Endothelial cell of umbilical vein (primary cell): ENCODE results near the gene ID2. TPM values are rescaled to one million over a fixed set of nuclear protein-coding genes. Genes with fewer than 3 reads are reported as not detected.

Experiments used
- BruUV-seq: library from RNA; stranded (reverse); fragments of 400-500 nt; replicated peaks from 2 replicates; lab custom pipeline; 2021; lab: Mats Ljungman, UMichigan
- CTCF ChIA-PET: fragments of 300-600, 350-600 bp; sonication (Branson Sonifier 250); formaldehyde crosslinking; loops from one replicate; lab custom pipeline; 2021; ENCODE audit warnings: antibody characterized with exemption, inconsistent platforms; lab: Charles Lee
- POLR2A ChIA-PET: fragments of 300-600, 350-600 bp; sonication (Branson Sonifier 250); formaldehyde crosslinking; loops from one replicate; lab custom pipeline; 2021; ENCODE audit warnings: antibody characterized with exemption, inconsistent platforms; lab: Charles Lee
- DNase-seq: peaks from one replicate; pipeline ENCODE4 v3.0.0-alpha.2; 2011; ENCODE audit warnings: low read depth, low spot score
- FAIRE-seq: peaks from 2 replicates; lab custom pipeline; 2011; peaks lifted over from hg19 to GRCh38; lab: Jason Lieb, UNC
- H2AFZ ChIP-seq: 2 replicates; pipeline ENCODE4 v1.6.0; 2012; ENCODE audit warnings: low read depth, low read length, control low read depth, inconsistent platforms
- H3K27ac ChIP-seq: 2 replicates; pipeline ENCODE4 v1.5.1; 2011; ENCODE audit warnings: low read depth, mild to moderate bottlenecking, control low read depth, low read length, moderate library complexity; ENCODE audit not compliant: insufficient read depth
- H3K27me3 ChIP-seq, 2 experiments: 2 replicates each; pipeline versions ENCODE4 v1.6.0 to v1.6.1; 2011; ENCODE audit warnings: low read length in 2 of 2, mixed read lengths in 1 of 2; ENCODE audit not compliant: control insufficient read depth in 2 of 2, insufficient read depth in 2 of 2
- H3K36me3 ChIP-seq, 2 experiments: 2 replicates in 1 of 2; 3 replicates in 1 of 2; pipeline ENCODE4 v1.5.1; 2011; ENCODE audit warnings: low read length in 2 of 2, mild to moderate bottlenecking in 1 of 2, moderate library complexity in 1 of 2; ENCODE audit not compliant: control insufficient read depth in 2 of 2, insufficient read depth in 2 of 2; ENCODE audit errors: extremely low read depth in 1 of 2
- H3K4me1 ChIP-seq: 3 replicates; pipeline ENCODE4 v1.5.1; 2011; ENCODE audit warnings: mild to moderate bottlenecking, low read length; ENCODE audit not compliant: control insufficient read depth, insufficient read depth; ENCODE audit errors: extremely low read depth
- H3K4me2 ChIP-seq: 2 replicates; pipeline ENCODE4 v1.6.1; 2011; ENCODE audit warnings: low read length, control low read depth, mixed read lengths; ENCODE audit not compliant: insufficient read depth
- H3K4me3 ChIP-seq, 3 experiments: fragments of 200-600 bp in 1 of 3; sonication (generic), shearing (Covaris generic) in 1 of 3; replicated peaks in 1 of 3; 2 replicates each; pipeline ENCODE4 v1.5.1; 2011 to 2016; ENCODE audit warnings: control low read depth in 3 of 3, low read length in 3 of 3, mild to moderate bottlenecking in 2 of 3, inconsistent platforms in 1 of 3, low read depth in 1 of 3, moderate library complexity in 1 of 3; ENCODE audit not compliant: insufficient read depth in 1 of 3
- H3K79me2 ChIP-seq: 2 replicates; pipeline ENCODE4 v1.6.0; 2012; ENCODE audit warnings: low read length, inconsistent platforms; ENCODE audit not compliant: control insufficient read depth, insufficient read depth
- H3K9ac ChIP-seq: replicated peaks from 2 replicates; pipeline ENCODE3; 2011; ENCODE audit warnings: low read length, control low read depth; ENCODE audit not compliant: insufficient read depth; ENCODE audit errors: extremely low read depth
- H3K9me1 ChIP-seq: replicated peaks from 3 replicates; pipeline ENCODE4 v1.6.0; 2011; ENCODE audit warnings: mild to moderate bottlenecking, low read length; ENCODE audit not compliant: control insufficient read depth, insufficient read depth; ENCODE audit errors: extremely low read depth
- H3K9me3 ChIP-seq: replicated peaks from 2 replicates; pipeline ENCODE4 v1.5.1; 2012; ENCODE audit warnings: low read length, inconsistent platforms; ENCODE audit not compliant: control insufficient read depth, insufficient read depth
- H4K20me1 ChIP-seq: replicated peaks from 2 replicates; pipeline ENCODE3; 2011; ENCODE audit warnings: mild to moderate bottlenecking, low read length; ENCODE audit not compliant: control insufficient read depth, insufficient read depth; ENCODE audit errors: extremely low read depth
- EZH2 ChIP-seq: IDR thresholded peaks from 2 replicates; pipeline ENCODE4 v1.6.1; 2012; ENCODE audit warnings: borderline replicate concordance, low read depth, mild to moderate bottlenecking, moderate library complexity, low read length, inconsistent platforms; ENCODE audit not compliant: severe bottlenecking
- FOS ChIP-seq: IDR thresholded peaks from 2 replicates; pipeline ENCODE4 v1.6.1; 2011; ENCODE audit warnings: mild to moderate bottlenecking, low read length, moderate library complexity, borderline replicate concordance; ENCODE audit not compliant: insufficient read depth
- GATA2 ChIP-seq: IDR thresholded peaks from 2 replicates; pipeline ENCODE4 v1.7.0; 2011; ENCODE audit warnings: low read depth, mild to moderate bottlenecking, moderate library complexity, mixed read lengths, low read length; ENCODE audit not compliant: insufficient read length, insufficient read depth
- JUN ChIP-seq: IDR thresholded peaks from 2 replicates; pipeline ENCODE4 v1.6.1; 2011; ENCODE audit warnings: borderline replicate concordance, low read depth; ENCODE audit not compliant: insufficient read length, insufficient read depth
- MAX ChIP-seq: IDR thresholded peaks from 2 replicates; pipeline ENCODE4 v1.6.1; 2011; ENCODE audit not compliant: insufficient read depth, insufficient read length
- MYC ChIP-seq: IDR thresholded peaks from one replicate; pipeline ENCODE4 v1.6.1; 2011; ENCODE audit warnings: mild to moderate bottlenecking, low read depth, low read length
- POLR2A ChIP-seq: IDR thresholded peaks from 2 replicates; pipeline ENCODE4 v1.6.1; 2012; ENCODE audit warnings: low read depth, mild to moderate bottlenecking, control low read depth, low read length
- POLR2AphosphoS5 ChIP-seq: IDR thresholded peaks from 2 replicates; pipeline ENCODE4 v1.6.1; 2012; ENCODE audit warnings: low read depth, mild to moderate bottlenecking, control low read depth, low read length, moderate library complexity; ENCODE audit not compliant: insufficient read depth
- dilution Hi-C: fragments of 300-500 bp; cut with MboI; formaldehyde crosslinking; loops from one replicate; pipeline ENCODE4 v1.15.0; 2019; ENCODE audit warnings: low sequenced_read_pairs; ENCODE audit not compliant: extremely low pct_ligation_motif_present
- intact Hi-C: fragments of 100-400 bp; cut with micrococcal nuclease; formaldehyde crosslinking; loops from one replicate; pipeline ENCODE4 v1.10.0; 2022
- polyA plus RNA-seq, 4 experiments: library from polyadenylated mRNA; depleted of rRNA in 3 of 4; stranded (reverse) in 3 of 4; unstranded in 1 of 4; fragments of >200 nt; gene quantifications; 2 replicates each; pipeline versions ENCODE4 v1.2.1 to v1.2.3, GENCODE V29; 2011 to 2012; ENCODE audit warnings: missing spikeins in 1 of 4
- total RNA-seq: library from RNA; stranded (reverse); gene quantifications from 2 replicates; pipeline ENCODE4 v1.2.3, GENCODE V29; 2021
- TF ChIP-seq, protein P1 (sequence below), 2 donors: IDR thresholded peaks; 1 replicate in 1 of 2; 2 replicates in 1 of 2; pipeline ENCODE4 v1.5.1; 2011; ENCODE audit warnings: low read length in 2 of 2, mild to moderate bottlenecking in 2 of 2, moderate library complexity in 2 of 2, control low read depth in 1 of 2, inconsistent platforms in 1 of 2, low read depth in 1 of 2; ENCODE audit not compliant: insufficient read depth in 1 of 2; ENCODE audit errors: extremely low read depth in 1 of 2

The ID2 gene
- total and polyA plus RNA-seq, 2 donors (not counting 3 experiments of a cell fraction or from before 2014, with no cell fraction given): 4.1 to 29.1 TPM

DNA sequence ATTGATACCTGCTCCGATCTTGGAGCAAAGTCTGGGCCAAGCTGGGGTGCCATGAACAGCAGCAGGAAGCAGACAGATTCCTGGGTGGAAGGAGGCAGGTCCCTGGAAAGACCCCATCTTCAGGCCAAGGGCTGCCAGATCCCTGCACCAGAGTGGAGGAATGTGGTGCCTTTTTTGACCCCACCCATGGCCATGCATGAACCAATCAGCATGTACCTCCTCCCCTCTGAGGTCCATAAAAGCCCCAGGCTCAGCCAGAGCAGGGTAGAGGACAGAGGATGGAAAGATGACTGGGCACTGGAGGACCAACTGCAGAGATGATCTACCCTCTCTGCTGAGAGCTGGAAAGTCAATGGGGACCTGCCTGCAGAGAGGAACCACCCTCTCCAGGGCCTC lies 34.4 kb upstream of the ID2 start:
- Histone ChIP-seq H3K4me1 (no peaks in the 10 kb centered on the region), H3K9me1 (no peaks in the 10 kb centered on the region), H3K9me3 (no peaks in the 10 kb centered on the region), H3K27ac (no peak overlapping the region), H3K79me2 (no peaks in the 10 kb centered on the region), H3K36me3 (no peaks in the 10 kb centered on the region), H4K20me1 (no peaks in the 10 kb centered on the region), H3K4me3 (no peak overlapping the region), H2AFZ (no peak overlapping the region), H3K27me3 (no peaks in the 10 kb centered on the region), H3K4me2 (no peak overlapping the region), H3K9ac (no peak overlapping the region)
- BruUV-seq: no TSS peak
- intact Hi-C loops (no loop called here), dilution Hi-C loops (no loop called here)
- POLR2A ChIA-PET: no interaction called here
- FAIRE-seq: no peak
- no peak for TF ChIP-seq EZH2
- TF ChIP-seq, protein P1, sequence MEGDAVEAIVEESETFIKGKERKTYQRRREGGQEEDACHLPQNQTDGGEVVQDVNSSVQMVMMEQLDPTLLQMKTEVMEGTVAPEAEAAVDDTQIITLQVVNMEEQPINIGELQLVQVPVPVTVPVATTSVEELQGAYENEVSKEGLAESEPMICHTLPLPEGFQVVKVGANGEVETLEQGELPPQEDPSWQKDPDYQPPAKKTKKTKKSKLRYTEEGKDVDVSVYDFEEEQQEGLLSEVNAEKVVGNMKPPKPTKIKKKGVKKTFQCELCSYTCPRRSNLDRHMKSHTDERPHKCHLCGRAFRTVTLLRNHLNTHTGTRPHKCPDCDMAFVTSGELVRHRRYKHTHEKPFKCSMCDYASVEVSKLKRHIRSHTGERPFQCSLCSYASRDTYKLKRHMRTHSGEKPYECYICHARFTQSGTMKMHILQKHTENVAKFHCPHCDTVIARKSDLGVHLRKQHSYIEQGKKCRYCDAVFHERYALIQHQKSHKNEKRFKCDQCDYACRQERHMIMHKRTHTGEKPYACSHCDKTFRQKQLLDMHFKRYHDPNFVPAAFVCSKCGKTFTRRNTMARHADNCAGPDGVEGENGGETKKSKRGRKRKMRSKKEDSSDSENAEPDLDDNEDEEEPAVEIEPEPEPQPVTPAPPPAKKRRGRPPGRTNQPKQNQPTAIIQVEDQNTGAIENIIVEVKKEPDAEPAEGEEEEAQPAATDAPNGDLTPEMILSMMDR (IDR thresholded peaks at IDR 0.05; ENCODE audit: extremely low read depth in 1 of 2, insufficient read depth in 1 of 2, low read depth in 1 of 2, low read length in 2 of 2): no peak
- no peak for TF ChIP-seq POLR2AphosphoS5
- TF ChIP-seq POLR2A: no peak
- no peak for TF ChIP-seq FOS
- TF ChIP-seq MYC: no peak
- TF ChIP-seq MAX: no peak
- no peak for TF ChIP-seq GATA2
- no peak for TF ChIP-seq JUN
- DNase-seq: no peak
- CTCF ChIA-PET: no interaction called here
